Hematopoietic multipotent progenitor cell treated with erythropoietin and hydrocortisone succinate and interleukin-3 and kit ligand, for 15 days (in vitro differentiated cells): ENCODE data around the gene PINLYP.

Experiments used
- DNase-seq: peaks from one replicate; pipeline ENCODE4 v3.0.0-alpha.2; 2015; ENCODE audit warnings: low spot score

PINLYP gene

DNA sequence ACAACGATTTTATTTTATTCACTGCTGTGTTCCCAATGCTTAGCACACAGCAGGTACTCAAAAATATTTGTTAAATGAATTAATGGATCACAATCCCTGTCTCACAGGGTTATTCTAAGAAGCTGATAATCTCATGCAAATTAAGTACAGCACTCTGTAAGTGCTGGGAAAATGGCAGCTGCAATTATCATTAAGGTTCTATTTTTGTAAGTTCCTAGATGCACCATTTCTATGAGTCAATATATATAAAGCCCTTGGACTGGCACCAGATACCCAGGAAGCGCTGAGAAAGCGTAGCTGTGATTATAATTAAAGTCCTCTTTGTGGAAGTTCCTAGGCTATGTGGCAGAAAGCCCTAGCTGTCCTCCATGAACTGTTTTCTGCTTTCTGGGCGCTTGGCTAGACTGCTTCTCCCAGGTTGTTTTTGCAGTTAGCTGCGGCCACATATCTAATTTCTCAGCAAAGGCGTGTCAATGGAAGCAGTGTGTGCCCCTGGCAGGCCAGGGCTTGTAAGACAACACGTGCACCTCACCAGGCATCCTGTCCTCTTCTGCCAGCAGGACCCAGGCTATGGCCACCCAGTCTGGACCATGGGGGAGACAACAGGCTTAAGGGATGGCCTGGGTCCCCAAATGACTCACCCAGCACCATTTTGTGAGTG lies 31.1 kb downstream of the PINLYP start:
- no peak for DNase-seq

DNA sequence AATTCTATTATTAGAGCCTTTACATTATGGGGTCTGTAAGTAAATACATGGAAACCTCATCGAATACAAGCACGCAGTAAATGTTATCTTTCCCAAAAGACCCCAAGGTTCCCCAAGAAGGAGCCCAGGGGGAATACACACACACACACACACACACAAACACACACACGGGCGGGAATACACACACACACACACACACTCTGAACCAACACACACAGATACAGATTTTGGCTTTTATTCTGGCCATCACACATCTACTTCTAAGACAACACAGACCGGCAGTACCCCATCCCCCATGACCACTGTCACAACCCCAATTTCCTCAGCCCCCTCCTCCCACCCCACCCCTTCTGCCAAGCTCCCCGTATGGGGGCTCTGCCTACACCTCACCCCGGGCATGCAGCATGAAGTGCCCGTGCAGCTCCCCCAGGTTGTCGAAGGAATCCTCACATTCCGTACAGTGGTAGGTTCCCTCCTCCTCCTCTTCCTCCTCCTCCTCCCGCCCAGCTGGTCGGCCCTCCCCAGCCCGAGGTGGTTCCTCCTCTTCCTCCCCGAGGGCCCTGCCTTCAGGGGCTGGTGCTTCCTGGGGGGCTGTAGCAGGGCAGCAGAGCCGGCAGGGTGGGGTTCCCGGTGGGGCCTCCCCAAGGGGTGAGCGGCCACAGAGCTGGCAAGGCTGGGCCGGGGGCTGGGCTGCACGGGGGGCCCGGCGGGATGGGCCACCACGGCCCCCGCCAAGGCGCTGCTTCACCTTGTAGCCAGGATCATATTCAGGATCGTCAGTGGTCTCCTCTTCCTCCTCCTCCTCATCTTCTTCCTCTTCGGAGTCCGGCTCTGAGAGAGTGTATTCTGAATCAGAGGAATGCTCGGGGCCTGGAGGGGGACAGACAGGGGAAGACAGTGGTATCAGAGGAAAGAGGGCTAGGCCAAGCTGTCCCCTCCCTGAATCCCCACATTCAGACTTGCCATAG lies 31.9 kb downstream of the PINLYP start:
- DNase-seq = no peak

DNA sequence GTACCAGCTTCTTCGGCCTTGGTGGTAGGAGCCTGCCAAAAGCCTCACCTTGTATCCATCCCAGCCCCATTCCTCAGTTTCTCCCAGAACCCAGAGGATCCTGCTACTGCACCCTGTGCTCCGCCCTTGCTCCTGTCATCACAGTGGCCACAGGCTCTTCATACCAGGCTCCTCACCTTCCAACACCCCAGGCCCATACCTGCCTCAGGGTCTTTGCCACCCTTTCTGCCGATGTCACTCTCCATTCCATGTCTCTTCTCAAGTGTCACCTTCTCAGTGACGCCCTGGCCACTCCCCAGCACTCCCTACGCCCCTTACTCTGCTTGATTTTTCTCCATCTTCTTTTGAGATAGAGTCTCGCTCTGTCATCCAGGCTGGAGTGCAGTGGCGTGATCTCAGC lies 34.3 kb downstream of the PINLYP start:
- no peak for DNase-seq

GRCh38 chr19:43610493-43610892 lies 34.9 kb downstream of the PINLYP start:
- no peak for DNase-seq

DNA sequence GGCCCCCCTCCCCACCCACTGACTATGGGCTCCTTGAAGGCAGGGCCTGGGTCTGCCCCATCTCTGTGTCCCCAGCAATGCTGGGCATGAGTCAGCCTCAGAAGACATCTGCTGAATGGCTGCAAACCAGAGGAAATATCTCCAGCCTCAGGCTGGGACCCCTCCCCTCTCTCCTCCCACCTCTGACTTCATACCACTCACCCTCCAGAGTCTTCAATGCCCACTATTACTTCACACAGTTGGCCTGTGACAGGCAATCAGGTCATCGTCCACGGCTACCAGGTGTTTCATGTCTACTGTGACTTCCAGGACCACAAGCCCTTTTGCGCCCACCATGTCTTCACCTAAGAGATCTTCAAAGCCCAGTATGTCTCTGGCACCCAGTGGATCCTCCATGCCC lies 36.2 kb downstream of the PINLYP start, which contains the start of gene SRRM5:
SRRM5 (plus strand) TSS at position 301 of the 400 bp plus-strand sequence; CDS start at position 335, 34 bp downstream.
- no peak for DNase-seq

GRCh38 chr19:43612374-43612773 lies 36.8 kb downstream of the PINLYP start:
- no peak for DNase-seq

DNA sequence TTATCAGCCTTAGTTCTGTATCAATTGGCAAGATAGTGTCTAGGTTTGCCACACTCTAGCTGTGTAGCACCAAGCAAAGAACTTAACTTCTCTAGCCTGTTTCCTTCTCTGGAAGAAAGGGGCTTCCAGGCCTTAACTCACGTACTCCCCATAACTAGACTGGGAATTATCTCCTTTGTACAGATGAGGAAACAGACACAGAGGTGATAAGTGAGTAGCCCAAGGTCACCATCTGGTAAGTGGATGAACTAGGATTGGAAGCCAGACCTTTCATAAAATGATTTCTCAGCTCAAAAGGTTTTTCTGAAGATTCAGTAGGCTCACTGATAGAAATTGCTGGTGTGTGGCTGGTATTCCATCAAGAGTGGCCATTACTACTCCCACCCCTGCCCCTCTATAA lies 40.7 kb downstream of the PINLYP start:
- no peak for DNase-seq

- no peak for DNase-seq
These were observed 41.4 kb downstream of the PINLYP start for GRCh38 chr19:43616954-43617353.

DNA sequence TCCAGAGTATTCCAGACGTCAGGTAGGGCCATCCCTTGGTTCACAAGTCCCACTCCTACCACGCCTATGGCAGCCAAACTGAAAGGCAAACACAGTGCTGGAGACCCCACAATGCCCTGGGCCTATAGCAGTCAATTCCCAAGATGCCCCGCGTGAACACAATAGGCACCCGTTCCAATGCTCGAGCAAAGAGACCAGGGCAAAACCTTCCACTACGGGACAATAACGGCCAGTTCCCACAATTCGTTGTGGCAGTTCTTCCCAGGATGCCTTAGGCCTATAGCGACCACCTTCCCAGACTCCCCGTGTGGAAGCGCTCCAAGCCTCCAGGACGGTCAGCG lies 43.3 kb downstream of the PINLYP start:
- peak; percentile 49 for DNase-seq

- peak; percentile 81 for DNase-seq
These were observed 43.9 kb downstream of the PINLYP start, which contains the start of gene ZNF428 for GRCh38 chr19:43619262-43620060. Gene ZNF428 (minus strand): TSS chr19:43619629. CDS start chr19:43614304, 5,325 bp downstream.

GRCh38 chr19:43620061-43621001 lies 44.7 kb downstream of the PINLYP start:
- DNase-seq = no peak

- no peak for DNase-seq
These were observed 46.5 kb downstream of the PINLYP start for GRCh38 chr19:43622070-43622469.

- no peak for DNase-seq
These were observed 47.4 kb downstream of the PINLYP start for GRCh38 chr19:43622956-43623355.

- DNase-seq = peak; percentile 35
These were observed 48.5 kb downstream of the PINLYP start for GRCh38 chr19:43623889-43624670.

DNA sequence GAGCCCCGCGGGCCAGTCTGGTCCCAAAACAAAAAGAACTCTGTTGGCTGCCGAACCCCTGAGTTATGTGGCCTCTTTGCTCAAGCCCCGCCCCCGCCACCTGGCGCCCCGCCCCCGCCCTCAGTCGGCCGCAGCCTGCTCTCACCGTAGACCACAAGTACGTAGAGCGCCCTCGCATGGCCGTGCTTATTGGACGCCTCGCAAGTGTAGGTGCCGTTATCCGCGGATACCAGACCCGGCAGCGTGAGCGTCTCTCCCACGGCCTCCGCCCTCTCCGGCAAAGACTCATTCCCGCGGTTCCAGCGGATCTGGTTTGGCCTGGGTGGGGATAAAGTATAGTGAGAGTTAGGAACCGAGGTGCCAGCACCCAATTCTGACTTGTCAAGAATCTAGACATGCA lies 49.3 kb downstream of the PINLYP start:
- DNase-seq = peak; percentile 87

DNA sequence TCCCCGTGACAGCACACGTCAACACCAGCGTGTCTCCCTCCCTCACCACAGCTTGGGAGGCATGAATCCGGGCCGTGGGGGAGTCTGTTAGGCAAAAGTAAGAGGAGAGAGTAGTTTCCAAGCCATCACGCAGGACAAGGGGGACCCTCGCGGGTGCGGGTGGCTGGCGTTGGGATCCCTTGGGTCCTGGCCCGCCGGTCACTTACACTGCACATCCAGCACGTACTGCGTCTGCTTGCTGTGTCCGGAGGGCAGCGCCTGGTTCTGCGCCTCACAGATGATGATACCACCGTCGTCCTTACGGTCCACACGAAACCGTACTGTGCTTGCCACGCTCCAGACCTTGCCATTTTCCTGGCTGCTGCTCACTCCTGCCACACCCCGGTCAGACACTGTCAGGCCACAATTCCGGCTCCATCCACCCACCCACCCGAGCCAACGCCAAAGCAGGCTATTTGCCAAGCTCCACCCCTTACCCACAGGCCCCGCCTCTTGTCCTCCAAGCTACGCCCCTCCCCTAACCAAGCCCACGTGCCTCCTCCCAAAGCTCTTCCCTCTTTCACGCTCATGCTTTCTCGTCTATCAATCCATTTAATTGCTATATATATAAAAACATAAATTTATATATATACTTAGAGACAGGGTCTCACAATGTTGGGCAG lies 50.4 kb downstream of the PINLYP start:
- peak; percentile 44 for DNase-seq

DNA sequence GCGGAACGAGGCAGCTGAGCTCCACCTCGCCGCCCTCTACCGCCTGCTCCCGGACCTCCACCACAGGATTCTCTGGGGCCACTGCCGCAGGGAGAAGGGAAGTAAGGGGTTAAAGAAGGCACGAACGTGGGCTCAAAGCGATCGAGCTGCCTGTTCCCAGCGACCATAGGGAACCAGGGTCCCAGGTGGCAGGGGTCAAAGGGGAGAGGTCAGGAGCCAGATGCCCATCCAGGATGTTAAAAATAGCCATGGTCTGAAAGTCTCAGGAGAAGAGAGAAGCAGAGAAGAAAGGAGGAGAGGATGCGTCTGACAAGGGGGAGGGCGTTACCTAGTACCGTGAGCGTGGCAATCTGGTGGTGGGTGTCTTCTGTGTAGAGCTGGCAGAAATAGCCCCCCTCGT lies 51.2 kb downstream of the PINLYP start:
- no peak for DNase-seq

- no peak for DNase-seq
These were observed 53.2 kb downstream of the PINLYP start for GRCh38 chr19:43628646-43629326.

GRCh38 chr19:43631491-43631890 lies 55.9 kb downstream of the PINLYP start:
- DNase-seq = no peak
